ENCODE results near the gene ATP6V1B1.

The ATP6V1B1 gene

DNA sequence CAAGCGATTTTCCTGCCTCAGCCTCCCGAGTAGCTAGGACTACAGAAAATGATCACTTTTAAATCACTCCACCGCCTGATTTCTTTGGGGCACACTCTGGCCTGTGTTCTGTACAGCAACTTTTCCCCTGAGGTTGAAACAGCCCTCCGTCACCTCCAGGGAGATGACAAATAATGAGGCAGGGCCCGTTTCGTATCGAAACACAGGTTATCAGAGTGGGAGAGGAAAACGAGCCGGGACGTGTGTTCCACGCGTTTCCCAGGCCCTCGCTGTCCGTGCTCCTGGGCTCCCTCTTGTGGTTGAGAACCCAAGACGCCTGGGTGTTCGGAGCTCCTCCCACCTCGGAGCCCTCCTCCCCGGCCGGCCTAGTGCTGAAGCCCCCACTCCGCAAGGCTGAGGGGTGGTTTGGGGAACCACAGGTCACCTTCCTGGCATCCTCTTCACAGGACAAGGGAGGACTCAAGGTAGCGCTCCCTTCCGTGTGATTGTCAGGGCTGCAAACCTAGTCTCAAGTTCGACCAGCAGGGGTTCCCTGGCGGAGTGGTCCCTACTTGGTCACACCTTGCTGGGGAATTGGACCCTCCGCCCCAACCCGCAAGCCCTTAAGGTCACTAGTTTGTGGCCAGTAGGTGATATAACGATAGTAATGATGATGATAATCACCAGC is 12.8 kb downstream of the ATP6V1B1 start:
- no peak for DNase-seq

DNA sequence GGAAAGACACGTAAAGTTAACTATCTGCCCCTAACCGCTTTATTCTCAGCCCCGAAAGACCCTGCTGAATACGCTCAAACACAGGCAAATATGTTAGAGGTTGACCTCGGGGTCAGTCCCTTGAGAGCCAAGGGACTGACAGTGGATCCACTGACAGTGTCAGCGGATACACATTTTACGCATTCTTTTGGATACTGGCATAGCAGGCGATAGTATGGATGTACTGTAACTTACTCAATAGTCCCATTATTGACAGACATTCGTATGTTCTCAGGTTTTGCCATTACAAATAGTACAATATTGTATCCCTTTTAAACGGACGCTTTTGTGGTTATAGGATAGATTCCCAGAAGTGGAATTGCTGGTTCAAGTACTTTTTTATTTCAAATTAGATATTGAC is 13.4 kb downstream of the ATP6V1B1 start:
- DNase-seq, result no peak

DNA sequence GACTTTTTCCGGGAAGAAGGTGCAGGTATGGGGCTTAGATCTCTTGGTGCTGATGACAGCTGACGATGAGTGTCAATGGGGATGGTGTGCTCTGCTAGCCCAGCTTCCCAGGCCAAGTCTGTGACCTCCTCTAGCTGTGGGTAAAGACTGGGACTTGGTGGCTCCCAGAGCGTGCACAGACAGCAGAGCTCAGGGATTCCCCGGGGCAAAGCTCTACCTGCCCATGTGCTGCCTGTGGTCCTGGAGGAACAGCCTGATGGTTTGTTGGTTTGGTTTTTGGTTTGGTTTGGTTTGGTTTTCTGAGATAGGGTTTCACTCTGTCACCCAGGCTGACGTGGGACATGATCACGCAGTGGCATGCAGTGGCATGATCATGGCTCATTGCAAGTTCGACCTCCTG is 19.2 kb downstream of the ATP6V1B1 start:
- DNase-seq, result no peak

DNA sequence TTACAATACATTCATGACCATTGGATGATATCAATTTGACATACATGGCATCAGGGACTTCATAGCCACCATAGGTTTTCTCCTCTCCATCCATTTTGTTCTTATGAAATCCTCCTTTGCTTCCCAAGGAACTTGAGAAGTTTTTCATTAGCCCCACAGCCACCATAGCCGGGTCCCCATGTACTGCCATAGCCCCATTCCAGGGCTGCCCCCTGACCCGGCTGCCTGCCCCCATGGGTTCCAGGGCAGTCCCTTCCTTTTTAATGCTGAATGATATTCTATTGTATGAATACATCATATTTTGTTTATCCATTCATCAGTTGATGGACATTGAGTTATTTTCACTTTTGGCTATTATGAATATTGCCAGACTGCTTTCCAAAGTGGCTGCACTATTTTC is 20.4 kb downstream of the ATP6V1B1 start:
- no peak for DNase-seq

DNA sequence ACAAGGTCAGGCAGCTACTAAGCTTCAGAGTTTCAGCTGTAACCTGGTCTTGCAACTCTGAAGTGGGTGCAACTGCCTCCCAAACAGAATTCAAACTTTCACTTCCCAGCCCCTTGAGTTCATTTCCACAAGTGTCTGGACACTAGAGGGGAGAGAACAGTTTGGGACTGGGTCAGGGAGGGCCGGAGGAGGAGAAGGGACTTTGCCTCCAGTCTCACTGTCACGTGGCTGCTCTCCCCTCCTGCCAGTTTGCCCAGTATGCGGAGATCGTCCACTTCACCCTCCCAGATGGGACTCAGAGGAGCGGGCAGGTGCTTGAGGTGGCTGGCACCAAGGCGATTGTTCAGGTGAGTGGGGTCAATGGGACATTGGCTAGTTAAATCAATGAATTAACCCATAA is 22.1 kb downstream of the ATP6V1B1 start:
- DNase-seq, result no peak

DNA sequence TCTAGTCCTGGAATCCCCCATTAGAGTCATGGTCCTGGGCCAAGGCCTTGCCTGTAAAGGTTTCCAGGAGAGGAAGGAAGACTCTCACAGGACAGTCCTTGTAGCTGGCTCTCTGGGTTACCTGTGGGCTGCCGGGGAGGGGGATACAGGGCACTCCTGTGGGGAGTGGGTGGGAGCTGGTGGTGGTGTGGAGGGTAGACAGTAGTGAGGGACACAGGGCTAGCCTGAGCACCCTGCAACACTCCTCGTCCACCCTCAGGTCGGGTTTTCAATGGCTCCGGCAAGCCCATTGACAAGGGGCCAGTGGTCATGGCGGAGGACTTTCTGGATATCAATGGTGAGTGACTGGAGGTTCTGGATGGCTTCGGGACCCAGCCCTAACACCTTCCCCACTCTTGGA is 23.1 kb downstream of the ATP6V1B1 start:
- no peak for DNase-seq

DNA sequence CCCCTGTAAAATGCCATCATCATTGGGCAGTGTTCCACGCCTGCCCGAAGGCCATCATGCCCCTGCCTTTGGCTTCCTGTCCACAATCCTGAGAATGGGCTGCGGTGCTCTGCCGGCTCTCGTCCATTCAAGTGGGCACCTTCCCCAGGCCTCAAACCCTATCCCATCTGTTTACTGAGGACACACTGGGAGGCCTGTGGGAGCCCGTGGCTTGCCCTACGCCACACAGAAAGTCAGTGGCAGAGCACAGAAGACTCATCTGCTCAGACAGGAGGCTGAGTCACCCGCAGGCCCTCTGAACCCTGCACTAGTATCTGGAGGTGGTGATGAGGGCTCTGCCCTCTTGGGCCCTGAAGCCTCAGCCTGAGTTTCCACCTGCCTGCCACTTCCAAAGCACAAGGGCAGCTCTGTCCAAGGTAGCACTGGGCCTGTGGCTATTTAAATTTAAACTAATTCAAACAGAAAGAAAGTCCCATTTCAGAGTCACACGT is 23.6 kb downstream of the ATP6V1B1 start:
- DNase-seq, result no peak

DNA sequence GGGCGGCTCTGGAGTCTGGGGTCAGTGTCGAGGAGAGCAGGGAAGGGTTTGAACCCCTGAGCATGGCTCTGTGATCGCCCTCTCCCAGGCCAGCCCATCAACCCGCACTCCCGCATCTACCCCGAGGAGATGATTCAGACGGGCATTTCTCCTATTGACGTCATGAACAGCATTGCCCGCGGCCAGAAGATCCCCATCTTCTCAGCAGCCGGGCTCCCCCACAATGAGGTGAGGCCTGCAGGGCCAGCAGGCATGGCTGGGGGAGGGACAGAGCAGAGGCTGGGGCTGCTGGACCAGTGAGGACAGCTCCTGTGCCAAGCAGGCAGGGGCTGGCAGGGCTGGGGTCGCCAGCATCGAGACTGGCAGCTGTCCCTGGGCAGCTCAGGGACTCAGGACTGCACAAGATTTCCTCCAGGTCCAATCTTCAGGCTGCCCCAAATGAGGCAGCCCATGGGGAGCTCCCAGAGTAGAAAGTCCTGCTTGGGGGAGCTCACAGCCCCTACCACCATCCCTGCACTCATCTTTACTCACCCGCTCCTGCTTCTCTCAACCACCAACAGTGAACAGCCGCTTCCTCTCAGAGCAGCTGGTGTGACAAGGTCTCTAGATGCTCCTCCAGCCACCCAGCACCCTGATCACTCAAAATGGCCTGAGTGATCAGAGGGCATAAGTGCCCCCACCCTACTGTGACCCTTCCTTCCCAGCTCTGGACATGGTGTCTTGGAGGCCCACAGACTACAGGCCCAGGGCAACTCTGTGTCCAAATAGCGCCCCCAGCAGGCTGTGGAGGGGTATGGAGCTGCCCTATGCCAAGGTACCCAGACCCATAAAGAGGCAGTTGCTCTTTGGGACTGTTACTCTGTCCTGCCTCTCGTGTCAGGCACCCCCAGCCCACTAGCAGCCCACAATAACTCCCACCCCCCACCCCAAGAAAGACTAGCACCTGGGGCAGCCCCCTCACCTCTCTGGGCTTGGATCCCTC is 24.4 kb downstream of the ATP6V1B1 start:
- DNase-seq, result no peak

DNA sequence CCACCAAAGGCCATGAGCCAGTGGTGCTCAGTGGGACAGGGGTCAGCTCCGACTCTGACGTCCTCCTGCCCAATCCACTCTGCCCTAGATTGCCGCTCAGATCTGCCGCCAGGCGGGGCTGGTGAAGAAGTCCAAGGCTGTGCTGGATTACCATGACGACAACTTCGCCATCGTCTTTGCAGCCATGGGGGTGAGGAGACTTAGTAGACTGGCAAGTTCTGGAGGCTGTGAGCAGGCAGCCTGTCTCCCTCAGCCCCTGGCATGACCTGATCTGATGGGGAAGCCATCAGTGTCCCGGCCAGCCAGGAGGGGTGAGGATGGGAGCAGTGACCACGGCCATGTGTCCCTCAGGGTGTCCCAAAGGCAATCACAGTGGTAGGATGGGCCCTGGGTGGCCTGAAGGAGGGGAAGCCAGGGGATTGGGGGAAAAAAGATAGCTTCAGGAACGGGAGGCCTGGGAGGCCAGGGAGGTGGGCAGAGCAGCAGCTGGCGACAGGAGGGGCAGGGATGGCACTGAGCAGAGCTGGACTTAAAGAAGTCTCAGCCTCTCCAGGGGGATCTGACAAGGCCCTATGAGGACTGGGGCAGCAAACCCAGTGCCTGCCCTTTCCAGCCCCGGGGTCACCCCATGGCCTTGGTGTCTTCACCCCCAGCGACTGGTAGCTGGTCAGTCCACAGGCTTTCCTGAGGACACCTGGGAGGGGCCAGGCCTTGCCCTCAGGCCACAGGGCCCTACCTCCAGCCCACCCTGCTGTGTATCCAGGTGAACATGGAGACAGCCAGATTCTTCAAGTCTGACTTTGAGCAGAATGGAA is 25.3 kb downstream of the ATP6V1B1 start:
- no peak for DNase-seq

DNA sequence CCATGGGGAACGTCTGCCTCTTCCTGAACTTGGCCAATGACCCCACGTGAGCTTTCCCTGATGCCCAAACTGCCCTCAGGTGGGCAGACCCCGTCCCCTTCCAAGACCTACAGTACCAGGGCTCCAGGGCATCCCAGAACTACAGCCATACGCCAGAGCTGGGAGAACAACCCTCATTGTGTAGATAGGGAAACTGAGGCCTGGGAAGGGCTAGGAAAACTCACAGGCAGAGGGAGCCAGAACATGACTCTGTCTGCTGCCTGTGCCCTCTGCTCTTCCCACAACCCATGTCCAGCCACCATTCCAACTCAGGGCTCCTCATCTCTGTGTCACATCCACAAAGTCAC is 25.9 kb downstream of the ATP6V1B1 start:
- DNase-seq, result no peak

DNA sequence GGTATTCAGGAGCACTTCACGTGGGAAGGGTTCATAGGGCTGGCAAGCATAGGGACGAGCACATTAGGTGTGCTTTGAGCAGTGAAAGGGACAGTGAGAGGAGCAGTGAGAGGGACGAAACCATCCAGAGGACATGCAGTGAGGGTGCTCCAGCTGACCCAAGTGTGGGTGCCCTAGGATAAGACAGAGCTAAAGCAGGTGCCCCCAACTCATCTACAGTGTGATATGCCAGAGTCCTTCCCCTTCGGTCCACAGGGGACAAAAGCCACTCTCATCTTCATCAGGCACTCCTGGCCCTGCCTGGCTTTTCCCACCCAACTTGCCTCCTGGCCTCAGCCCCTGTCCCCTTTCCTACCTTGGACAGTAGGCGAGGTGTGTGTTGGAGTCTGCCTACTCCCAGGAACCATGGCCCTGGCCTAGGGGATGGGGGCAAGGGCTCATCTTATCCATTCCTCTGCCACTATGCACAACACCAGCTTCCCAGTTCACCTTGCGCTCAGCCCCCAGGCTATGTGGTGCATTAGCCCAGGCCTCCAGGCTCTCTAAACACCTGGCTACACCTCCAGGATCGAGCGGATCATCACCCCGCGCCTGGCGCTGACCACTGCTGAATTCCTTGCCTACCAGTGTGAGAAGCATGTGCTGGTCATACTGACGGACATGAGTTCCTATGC is 26.6 kb downstream of the ATP6V1B1 start:
- no peak for DNase-seq

DNA sequence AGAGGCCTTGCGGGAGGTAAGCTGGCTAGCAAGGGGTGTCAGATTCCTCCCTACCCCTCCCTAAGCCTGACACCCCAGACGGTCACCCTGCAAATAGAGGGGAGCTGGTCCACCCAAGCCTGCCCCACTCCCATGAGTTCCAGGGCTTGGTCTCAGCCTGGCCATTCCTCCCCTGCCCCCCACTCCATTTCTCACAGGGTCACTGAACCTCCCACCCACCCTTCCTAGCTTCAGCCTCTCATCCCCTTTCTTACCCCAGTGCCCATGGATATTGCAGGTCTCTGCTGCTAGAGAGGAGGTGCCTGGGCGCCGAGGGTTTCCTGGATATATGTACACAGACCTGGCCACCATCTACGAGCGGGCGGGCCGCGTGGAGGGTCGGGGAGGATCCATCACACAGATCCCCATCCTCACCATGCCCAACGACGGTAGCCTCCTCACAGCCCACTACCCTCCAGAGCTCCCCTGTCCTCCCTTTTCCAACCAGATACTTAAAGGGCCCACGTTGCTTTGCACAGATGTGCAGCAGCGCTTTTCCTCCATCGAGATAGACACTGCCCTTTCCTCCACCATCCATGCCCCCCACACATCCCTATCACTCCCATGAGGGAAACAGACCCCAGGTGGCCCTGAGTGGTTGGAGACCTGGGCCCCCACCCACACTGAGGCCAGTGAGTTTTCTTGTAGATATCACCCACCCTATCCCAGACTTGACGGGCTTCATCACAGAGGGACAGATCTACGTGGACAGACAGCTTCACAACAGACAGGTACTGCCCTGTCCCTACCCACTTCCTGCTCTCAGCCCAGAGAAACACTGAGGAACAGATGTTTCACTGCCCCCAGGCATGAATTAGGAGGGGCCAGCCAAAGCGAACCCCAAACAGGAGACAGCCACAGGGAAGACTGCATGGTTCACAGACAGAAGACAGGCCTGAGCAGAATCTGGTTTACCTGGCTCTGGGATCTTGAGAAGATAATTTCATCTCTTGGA is 27.5 kb downstream of the ATP6V1B1 start:
- DNase-seq, result no peak

DNA sequence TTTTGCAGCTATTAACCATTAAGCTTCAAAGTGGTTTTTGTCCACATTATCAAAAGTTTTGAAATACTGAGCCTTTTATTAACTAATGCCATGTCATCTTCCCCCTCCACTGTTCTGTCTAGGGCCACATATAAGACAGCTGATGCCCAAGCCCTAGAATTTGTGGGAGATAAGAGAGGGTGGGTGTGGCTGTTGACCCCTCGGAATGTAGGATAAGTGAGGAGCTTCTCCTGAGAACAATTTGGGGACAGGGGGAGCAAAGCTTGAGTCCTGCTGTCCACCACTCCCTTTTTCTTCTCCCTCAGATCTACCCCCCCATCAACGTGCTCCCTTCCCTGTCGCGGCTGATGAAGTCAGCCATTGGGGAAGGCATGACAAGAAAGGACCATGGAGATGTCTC is 28.4 kb downstream of the ATP6V1B1 start:
- no peak for DNase-seq

DNA sequence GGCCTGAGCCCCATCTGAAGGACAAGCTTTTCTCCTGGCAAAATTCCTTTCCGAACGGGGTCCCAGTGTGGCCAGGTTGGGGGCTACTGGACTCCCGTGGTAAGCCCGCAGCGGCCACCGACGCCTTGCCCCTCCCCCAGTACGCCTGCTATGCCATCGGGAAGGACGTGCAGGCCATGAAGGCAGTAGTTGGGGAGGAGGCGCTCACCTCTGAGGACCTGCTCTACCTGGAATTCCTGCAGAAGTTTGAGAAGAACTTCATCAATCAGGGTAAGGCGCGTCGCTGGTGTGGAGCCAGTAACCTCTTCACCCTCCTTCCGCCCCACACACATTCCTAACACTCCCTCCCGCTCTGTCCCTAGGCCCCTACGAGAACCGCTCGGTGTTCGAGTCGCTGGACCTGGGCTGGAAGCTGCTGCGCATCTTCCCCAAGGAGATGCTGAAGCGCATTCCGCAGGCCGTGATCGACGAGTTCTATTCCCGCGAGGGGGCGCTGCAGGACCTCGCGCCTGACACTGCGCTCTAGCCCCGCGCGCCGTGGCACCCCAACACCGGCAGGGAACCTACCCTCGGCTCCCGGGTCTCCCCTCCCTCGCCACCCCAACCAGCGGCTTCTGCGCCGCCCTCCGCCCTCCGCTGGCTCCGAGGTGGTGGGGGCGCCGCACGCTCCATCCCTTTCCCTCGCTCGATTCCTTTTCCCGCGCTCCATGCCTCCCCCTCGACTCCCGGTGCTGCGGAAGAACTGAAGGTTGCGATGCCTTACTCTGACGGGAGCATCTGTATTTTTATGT is 29.1 kb downstream of the ATP6V1B1 start:
- DNase-seq, result no peak

DNA sequence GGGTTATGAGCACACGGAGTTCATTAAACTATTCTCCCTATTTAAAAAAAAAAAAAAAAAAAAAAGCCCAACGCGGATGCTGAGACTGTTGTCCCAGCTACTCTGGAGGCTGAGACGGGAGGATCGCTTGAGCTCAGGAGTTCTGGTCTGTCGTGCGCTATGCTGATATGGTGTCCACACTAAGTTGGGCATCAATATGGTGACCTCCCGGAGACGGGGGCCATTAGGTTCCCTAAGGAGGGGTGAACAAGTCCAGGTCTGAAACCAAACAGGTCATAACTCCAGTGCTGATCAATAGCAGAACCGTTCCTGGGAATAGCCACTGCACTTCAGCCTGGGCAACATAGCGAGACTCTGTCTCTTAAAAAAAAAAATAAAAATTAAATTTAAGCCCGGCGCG is 29.8 kb downstream of the ATP6V1B1 start:
- no peak for DNase-seq

DNA sequence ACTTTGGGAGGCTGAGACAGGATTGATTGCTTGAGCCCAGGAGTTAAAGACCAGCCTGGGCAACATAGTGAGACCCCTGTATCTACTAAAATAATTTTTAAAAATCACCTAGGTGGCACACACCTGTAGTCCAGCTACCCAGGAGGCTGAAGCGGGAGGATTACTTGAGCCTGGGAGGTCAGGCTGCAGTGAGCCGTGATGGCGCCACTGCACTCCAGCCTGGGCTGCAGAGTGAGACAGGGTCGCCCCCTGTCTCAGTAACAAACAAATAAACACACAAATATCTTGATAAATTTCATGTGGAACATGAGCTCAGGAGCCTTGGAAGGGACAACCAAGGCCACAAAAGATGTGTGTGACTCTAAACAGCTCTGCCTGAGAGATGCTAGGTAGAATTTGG is 31.0 kb downstream of the ATP6V1B1 start:
- no peak for DNase-seq

DNA sequence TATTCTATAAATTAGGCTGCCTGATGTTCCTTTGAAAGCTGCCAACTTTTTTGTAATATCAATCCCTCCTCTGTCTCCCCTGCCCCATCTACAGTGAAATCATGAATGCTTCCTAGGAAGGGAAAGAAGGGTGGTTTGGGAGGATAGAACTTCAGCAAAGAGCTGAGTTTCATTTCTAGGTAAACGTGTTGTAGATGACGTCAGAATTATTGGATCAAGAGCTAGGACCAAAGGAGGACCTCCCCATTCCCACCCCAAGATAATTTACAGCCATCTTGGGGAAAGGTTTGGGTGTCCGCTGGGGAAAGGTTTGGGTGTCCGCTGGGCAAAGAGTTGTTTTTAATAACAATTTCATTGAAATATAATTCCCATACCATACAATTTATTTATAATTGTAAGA is 31.5 kb downstream of the ATP6V1B1 start:
- DNase-seq, result no peak

DNA sequence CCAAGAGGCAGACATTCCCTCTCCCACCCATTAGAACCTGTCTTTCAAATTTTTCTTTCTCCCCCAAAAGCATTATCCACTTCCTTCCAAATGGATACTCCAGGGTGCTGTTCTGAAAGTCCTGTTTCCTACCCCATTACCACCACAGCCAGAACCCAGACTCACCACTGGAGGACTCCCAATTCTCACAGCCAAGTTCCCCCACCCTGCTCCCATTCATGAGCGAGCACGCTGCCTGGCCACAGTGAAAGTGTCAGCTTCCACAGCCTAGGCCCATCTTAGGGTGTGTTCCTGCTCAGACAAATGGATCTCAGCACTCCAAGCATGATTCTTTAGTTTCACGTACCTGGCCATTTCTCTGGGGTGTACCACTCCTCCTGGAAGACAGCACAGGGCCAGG is 38.9 kb downstream of the ATP6V1B1 start:
- no peak for DNase-seq

DNA sequence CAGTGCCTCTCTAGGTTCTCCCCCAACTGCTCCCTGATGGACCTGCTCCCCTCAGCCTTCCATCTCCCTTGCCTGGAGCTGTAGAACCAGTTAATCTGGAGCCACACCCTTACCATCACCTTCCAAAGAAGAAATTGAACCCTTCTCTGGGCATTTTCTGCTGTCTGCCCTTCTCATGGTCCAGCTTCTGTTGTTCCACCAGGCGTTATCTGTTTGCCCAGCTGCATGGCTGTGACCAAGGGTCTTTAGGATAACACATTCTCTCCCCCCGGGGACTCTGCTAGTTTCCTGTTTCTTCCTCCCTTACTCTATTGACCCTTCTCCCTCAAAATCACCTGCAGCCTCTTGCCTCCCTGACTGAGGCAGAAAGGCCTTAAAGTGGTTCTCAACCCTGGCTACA is 39.5 kb downstream of the ATP6V1B1 start:
- no peak for DNase-seq

DNA sequence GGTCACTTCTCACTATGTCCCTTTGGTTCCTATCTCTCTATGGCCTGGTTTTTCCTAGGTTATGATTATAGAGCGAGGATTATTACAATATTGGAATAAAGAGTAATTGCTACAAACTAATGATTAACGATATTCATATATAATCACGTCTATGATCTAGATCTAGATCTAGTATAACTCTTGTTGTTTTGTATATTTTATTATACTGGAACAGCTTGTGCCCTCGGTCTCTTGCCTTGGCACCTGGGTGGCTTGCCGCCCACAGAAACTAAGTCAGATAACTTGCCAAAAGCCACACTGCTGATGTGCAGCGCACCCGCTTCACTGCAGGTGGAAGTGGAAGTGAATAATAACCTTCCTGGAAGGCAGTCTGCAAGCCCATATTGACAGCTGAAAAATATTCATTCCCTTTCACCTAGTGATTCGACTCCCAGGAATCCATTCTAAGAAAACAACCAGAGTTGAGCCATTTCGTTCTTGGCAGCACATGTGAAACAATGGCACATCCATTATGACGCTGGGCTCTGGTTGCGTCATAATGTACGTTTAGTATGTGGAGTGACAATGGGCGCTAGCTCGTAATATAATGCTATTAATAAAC is 42.0 kb downstream of the ATP6V1B1 start:
- no peak for DNase-seq

Data from NCI-H2081 treated with DMSO at 0.1 percent for 48 hours (cell line).